BE2C (cell line): ENCODE measurements around the gene PLPPR1.

Experiments
- DNase-seq: peaks from one replicate; pipeline ENCODE4 v3.0.0-alpha.2; 2020
- H3K27me3 ChIP-seq: fragments of 250-450 bp; sonication (Bioruptor Pico); 2 replicates; pipeline ENCODE4 v1.5.1; 2020; ENCODE audit warnings: mild to moderate bottlenecking
- H3K36me3 ChIP-seq: fragments of 250-450 bp; sonication (Bioruptor Pico); 2 replicates; pipeline ENCODE4 v1.5.1; 2020; ENCODE audit warnings: mild to moderate bottlenecking
- H3K4me1 ChIP-seq: fragments of 250-450 bp; sonication (Bioruptor Pico); 2 replicates; pipeline ENCODE4 v1.5.1; 2020
- H3K4me3 ChIP-seq: 2 replicates; pipeline ENCODE4 v1.5.1; 2011; ENCODE audit warnings: low read depth, low read length
- H3K9me3 ChIP-seq: fragments of 250-450 bp; sonication (Bioruptor Pico); 2 replicates; pipeline ENCODE4 v1.5.1; 2020
- CTCF ChIP-seq: IDR thresholded peaks from 2 replicates; pipeline ENCODE4 v1.5.1; 2012; ENCODE audit warnings: mild to moderate bottlenecking, low read depth, low read length

The PLPPR1 gene

DNA sequence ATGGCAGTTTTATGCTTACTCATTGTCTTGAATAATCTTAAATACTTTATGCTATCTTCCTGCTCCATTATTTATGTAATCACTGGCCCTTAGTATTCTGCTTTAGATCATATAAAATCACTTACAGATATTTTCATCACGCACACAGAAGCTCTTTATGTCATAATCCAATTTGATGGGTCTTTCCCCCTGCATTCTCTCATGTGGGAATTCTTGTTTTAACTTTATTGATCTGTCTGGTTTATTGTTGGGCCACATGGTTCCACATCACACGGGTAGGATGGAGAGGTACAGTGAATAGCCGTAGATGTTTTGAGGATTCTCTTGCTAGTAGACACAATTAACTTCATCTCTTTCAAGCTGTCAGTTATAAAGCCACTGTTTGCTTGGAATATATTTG, 27.0 kb downstream of the PLPPR1 start:
- H3K9me3 ChIP-seq, result no peaks in the 10 kb centered on the region
- H3K4me3 ChIP-seq, result no peak overlapping the region
- DNase-seq, result no peak
- H3K27me3 ChIP-seq, result no peaks in the 10 kb centered on the region
- no peaks in the 10 kb centered on the region for H3K36me3 ChIP-seq
- no peak for TF ChIP-seq CTCF
- H3K4me1 ChIP-seq, result no peaks in the 10 kb centered on the region

DNA sequence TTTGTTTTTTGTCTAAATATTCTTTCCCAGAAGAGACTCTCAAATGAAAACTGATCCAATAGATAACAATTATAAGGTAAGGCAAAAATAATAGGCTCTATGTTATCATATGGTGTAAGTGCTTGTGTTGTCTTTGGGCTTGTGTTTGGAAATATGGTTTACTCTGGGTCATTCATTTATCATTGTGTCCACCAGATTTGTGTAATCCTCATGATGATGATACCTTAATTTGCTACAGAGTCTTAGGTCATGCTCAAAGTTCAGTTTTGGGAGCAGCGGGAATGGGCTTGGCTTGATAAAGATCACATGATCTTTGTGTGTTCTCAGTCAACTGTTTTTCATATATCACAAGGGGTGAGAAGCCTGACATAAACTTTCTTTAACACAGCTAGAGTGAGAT, 34.2 kb downstream of the PLPPR1 start:
- no peaks in the 10 kb centered on the region for H3K9me3 ChIP-seq
- TF ChIP-seq CTCF, result no peak
- no peak overlapping the region for H3K4me3 ChIP-seq
- no peaks in the 10 kb centered on the region for H3K4me1 ChIP-seq
- DNase-seq, result no peak
- H3K27me3 ChIP-seq, result no peaks in the 10 kb centered on the region
- no peaks in the 10 kb centered on the region for H3K36me3 ChIP-seq

DNA sequence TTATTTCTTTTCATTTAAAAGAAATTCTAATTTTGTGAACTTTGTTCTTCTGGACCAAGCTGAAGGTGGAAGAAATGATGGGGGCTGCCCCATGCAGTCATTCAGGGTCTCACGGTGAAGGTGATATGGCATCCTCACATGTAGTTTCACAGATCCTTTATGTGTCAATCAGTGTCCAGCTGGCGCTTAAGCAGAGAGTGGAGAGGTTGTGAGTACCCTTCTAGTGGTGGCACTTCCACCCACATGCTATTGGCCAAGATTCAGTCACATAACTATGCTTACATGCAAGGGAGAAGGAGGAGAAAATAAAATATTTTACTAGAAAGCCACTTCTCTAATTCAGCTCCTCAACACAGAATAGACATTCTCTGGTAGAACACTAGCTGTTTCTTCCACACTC, 34.7 kb downstream of the PLPPR1 start:
- no peaks in the 10 kb centered on the region for H3K36me3 ChIP-seq
- no peak for TF ChIP-seq CTCF
- no peak overlapping the region for H3K4me3 ChIP-seq
- no peaks in the 10 kb centered on the region for H3K27me3 ChIP-seq
- H3K9me3 ChIP-seq, result no peaks in the 10 kb centered on the region
- DNase-seq, result no peak
- H3K4me1 ChIP-seq, result no peaks in the 10 kb centered on the region

- H3K36me3 ChIP-seq, result no peaks in the 10 kb centered on the region
- H3K4me3 ChIP-seq, result no peak overlapping the region
- TF ChIP-seq CTCF, result no peak
- no peaks in the 10 kb centered on the region for H3K9me3 ChIP-seq
- no peaks in the 10 kb centered on the region for H3K4me1 ChIP-seq
- no peak for DNase-seq
- no peaks in the 10 kb centered on the region for H3K27me3 ChIP-seq
Measured at GRCh38 chr9:101064206-101064605, 35.7 kb downstream of the PLPPR1 start.

GRCh38 chr9:101065930-101066329, 37.4 kb downstream of the PLPPR1 start:
- TF ChIP-seq CTCF, result no peak
- no peak overlapping the region for H3K4me3 ChIP-seq
- H3K27me3 ChIP-seq, result no peaks in the 10 kb centered on the region
- H3K36me3 ChIP-seq, result no peaks in the 10 kb centered on the region
- H3K4me1 ChIP-seq, result no peaks in the 10 kb centered on the region
- no peak for DNase-seq
- H3K9me3 ChIP-seq, result no peaks in the 10 kb centered on the region

DNA sequence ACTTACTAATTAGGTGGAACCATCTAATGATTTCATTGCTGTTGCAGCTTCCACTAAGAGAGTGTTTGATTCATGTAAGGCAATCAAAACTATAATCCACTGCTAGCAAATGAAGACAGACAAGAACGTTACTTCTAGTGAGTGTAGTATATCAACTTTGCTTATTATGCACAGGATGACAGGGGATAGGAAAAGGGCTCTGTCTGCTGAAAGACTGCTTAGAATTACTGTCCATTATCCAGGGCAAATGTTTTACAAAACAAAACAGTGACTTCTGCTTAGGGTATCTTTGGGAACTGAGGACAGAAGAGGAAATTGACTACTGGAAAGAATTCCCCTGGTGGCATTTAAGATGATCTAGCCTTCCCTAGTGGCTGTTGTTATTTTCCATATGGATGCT, 40.2 kb downstream of the PLPPR1 start:
- Histone ChIP-seq H3K9me3 (no peaks in the 10 kb centered on the region), H3K4me3 (no peak overlapping the region), H3K4me1 (no peaks in the 10 kb centered on the region), H3K27me3 (no peaks in the 10 kb centered on the region), H3K36me3 (no peaks in the 10 kb centered on the region)
- DNase-seq, result no peak
- no peak for TF ChIP-seq CTCF
